OCI-LY7 (cell line): ENCODE data around the gene CHRNA3. TPM values are rescaled to one million over a fixed set of nuclear protein-coding genes. Genes with fewer than 3 reads are reported as not detected.

Experiments
- BruUV-seq: library from RNA; stranded (reverse); fragments of 400-500 nt; replicated peaks from 2 replicates; lab custom pipeline; 2021; lab: Mats Ljungman, UMichigan
- CTCF ChIA-PET: fragments of 300-600 bp; sonication (Branson Sonifier 250); formaldehyde crosslinking; loops from one replicate; lab custom pipeline; 2022; ENCODE audit warnings: antibody characterized with exemption; ENCODE audit not compliant: unreplicated experiment; lab: Charles Lee
- POLR2A ChIA-PET: fragments of 300-600 bp; sonication (Branson Sonifier 250); formaldehyde crosslinking; loops from one replicate; lab custom pipeline; 2022; ENCODE audit warnings: antibody characterized with exemption; lab: Charles Lee
- DNase-seq: peaks from one replicate; pipeline ENCODE4 v3.0.0-alpha.2; 2015; ENCODE audit warnings: low spot score
- H2AFZ ChIP-seq: fragments of 200-600 bp; sonication (generic), shearing (Covaris generic); 2 replicates; pipeline ENCODE4 v1.6.1; 2014; ENCODE audit warnings: mild to moderate bottlenecking, antibody characterized with exemption, low read length, moderate library complexity
- H3K27ac ChIP-seq: fragments of 200-600 bp; sonication (generic); 2 replicates; pipeline ENCODE4 v1.5.1; 2014; ENCODE audit warnings: mixed run types, low read depth, mild to moderate bottlenecking, moderate library complexity, low read length, inconsistent platforms; ENCODE audit not compliant: poor library complexity, severe bottlenecking
- H3K36me3 ChIP-seq: fragments of 200-600 bp; sonication (generic); 2 replicates; pipeline ENCODE4 v1.6.1; 2014; ENCODE audit warnings: mild to moderate bottlenecking, antibody characterized with exemption, low read length, moderate library complexity, mixed read lengths; ENCODE audit not compliant: insufficient read depth
- H3K4me1 ChIP-seq: fragments of 200-600 bp; sonication (generic); 2 replicates; pipeline ENCODE4 v1.5.1; 2014; ENCODE audit warnings: mild to moderate bottlenecking, low read length; ENCODE audit not compliant: insufficient read depth, poor library complexity, severe bottlenecking
- H3K4me2 ChIP-seq: fragments of 200-600 bp; sonication (generic); 2 replicates; pipeline ENCODE4 v1.6.1; 2014; ENCODE audit warnings: mild to moderate bottlenecking, low read length
- H3K4me3 ChIP-seq: fragments of 200-600 bp; sonication (generic); 2 replicates; pipeline ENCODE4 v1.5.1; 2014; ENCODE audit warnings: mild to moderate bottlenecking, low read depth, low read length; ENCODE audit not compliant: poor library complexity, severe bottlenecking
- H3K79me2 ChIP-seq: fragments of 200-600 bp; sonication (generic); 2 replicates; pipeline ENCODE4 v1.6.1; 2016; ENCODE audit warnings: low read depth, mild to moderate bottlenecking, low read length, moderate library complexity, mixed read lengths; ENCODE audit not compliant: insufficient read depth
- H3K9me2 ChIP-seq: fragments of 200-600 bp; sonication (generic); 2 replicates; pipeline ENCODE4 v1.6.1; 2016; ENCODE audit warnings: mild to moderate bottlenecking, low read length, mixed read lengths; ENCODE audit not compliant: insufficient read depth
- H3K9me3 ChIP-seq: fragments of 200-600 bp; sonication (generic); 2 replicates; pipeline ENCODE4 v1.6.1; 2014; ENCODE audit warnings: mild to moderate bottlenecking, mixed run types, low read length, mixed read lengths
- H4K20me1 ChIP-seq: fragments of 200-600 bp; sonication (generic); 2 replicates; pipeline ENCODE4 v1.6.1; 2014; ENCODE audit warnings: mild to moderate bottlenecking, antibody characterized with exemption, low read length, moderate library complexity, mixed read lengths; ENCODE audit not compliant: insufficient read depth
- CTCF ChIP-seq: fragments of 200-600 bp; sonication (generic); conservative IDR thresholded peaks from 2 replicates; pipeline ENCODE4 v1.5.1; 2014; ENCODE audit warnings: mild to moderate bottlenecking, antibody characterized with exemption, low read length, moderate library complexity, mixed read lengths
- EZH2phosphoT487 ChIP-seq: fragments of 200-600 bp; sonication (generic); IDR thresholded peaks from 2 replicates; pipeline ENCODE4 v1.6.1; 2018; ENCODE audit warnings: low read depth, borderline replicate concordance, mild to moderate bottlenecking, mixed run types, antibody characterized with exemption, low read length, moderate library complexity, mixed read lengths
- intact Hi-C: fragments of 100-400 bp; cut with micrococcal nuclease; formaldehyde crosslinking; loops from one replicate; pipeline ENCODE4 v1.10.0; 2022; ENCODE audit not compliant: unreplicated experiment
- total RNA-seq, 2 experiments: library from RNA; depleted of rRNA in 1 of 2; stranded (reverse); fragments of >200 nt in 1 of 2; shearing (Covaris generic) in 1 of 2; gene quantifications; 2 replicates each; pipeline ENCODE4 v1.2.3, GENCODE V29; 2014 to 2022

The CHRNA3 gene
- total RNA-seq, 2 experiments from 2014 or later: not detected

DNA sequence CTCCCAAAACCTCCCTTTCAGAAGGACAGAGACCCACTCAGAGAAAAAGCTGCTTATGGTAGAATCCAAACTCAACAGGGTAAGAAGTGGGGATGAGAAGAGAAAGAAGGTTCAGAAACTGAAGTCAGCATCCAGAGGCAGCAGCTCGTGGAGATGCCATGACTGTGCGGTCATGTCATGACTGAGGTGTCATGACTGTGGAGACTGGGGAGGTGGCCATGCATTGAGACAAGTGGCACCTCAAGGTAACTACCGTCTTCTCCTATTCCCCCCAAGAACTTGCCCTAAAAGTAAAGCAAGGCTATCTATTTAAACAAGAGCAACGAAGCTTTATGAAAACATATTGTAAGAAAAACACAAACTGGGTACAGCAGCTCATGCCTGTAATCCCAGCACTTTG, 15.1 kb downstream of the CHRNA3 start:
- no peaks in the 10 kb centered on the region for H4K20me1 ChIP-seq

DNA sequence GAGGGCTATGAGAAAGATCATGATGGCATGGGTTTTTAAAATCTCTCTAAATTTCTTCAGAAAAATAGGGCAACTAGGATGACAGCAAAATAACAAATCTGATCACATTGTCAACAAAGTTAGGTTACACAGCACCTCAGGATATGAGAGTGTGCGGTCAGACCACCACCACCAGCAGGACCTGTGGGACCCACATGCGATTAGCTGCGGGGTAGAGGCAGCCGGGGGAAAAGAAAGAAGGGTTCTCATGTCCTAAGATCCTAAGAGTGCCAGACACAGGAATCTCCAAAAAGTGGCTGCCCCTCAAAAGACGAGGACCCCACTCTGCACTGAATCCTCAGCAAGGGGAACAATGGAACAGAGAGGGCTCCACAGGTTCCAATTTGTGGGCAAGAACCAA, 15.6 kb downstream of the CHRNA3 start:
- TF ChIP-seq EZH2phosphoT487 (no peak), CTCF (no peak)
- CTCF ChIA-PET: no interaction called here
- POLR2A ChIA-PET: no interaction called here

More for the DNA sequence above, 15.1 kb downstream of the CHRNA3 start:
- H3K79me2 ChIP-seq: no peaks in the 10 kb centered on the region
- BruUV-seq: no TSS peak
- POLR2A ChIA-PET: no interaction called here
- H3K9me2 ChIP-seq: no peaks in the 10 kb centered on the region
- intact Hi-C loops: no loop called here
- no peaks in the 10 kb centered on the region for H3K4me1 ChIP-seq
- no peak overlapping the region for H3K27ac ChIP-seq
- no peak overlapping the region for H3K4me2 ChIP-seq
- no peaks in the 10 kb centered on the region for H3K36me3 ChIP-seq
- CTCF ChIA-PET: no interaction called here
- H3K9me3 ChIP-seq: no peaks in the 10 kb centered on the region
- no peak overlapping the region for H2AFZ ChIP-seq
- no peak for DNase-seq
- no peak overlapping the region for H3K4me3 ChIP-seq
- TF ChIP-seq EZH2phosphoT487 (no peak), CTCF (no peak)

DNA sequence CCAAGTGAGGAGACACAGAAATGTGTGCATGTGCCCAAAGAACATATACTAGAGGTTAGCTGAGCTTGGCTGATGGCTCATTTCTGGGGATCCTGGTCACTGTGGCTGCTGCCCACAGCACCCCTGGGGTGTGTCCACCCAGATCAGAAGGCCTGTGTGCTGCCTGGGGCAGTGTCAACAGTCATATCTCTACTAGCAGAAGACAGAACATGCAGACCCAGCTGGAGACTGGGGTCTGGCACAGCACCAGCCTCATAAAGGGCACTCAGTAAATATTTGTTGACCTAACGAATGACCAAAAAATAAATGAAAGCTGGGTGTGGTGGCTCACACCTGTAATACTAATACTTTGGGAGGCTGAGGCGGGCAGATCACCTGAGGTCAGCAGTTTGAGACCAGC, 16.4 kb downstream of the CHRNA3 start:
- Histone ChIP-seq H3K79me2 (no peaks in the 10 kb centered on the region), H3K9me3 (no peaks in the 10 kb centered on the region), H4K20me1 (no peaks in the 10 kb centered on the region), H3K36me3 (no peaks in the 10 kb centered on the region), H3K4me2 (no peak overlapping the region), H3K4me3 (no peak overlapping the region), H2AFZ (no peak overlapping the region), H3K9me2 (no peaks in the 10 kb centered on the region), H3K27ac (no peak overlapping the region), H3K4me1 (no peaks in the 10 kb centered on the region)
- TF ChIP-seq EZH2phosphoT487 (no peak), CTCF (no peak)
- intact Hi-C loops: no loop called here
- BruUV-seq: no TSS peak
- ChIA-PET CTCF (no interaction called here), POLR2A (no interaction called here)
- no peak for DNase-seq

More for the DNA sequence above, 15.6 kb downstream of the CHRNA3 start:
- Histone ChIP-seq H2AFZ (no peak overlapping the region), H3K27ac (no peak overlapping the region), H3K9me2 (no peaks in the 10 kb centered on the region), H3K9me3 (no peaks in the 10 kb centered on the region), H4K20me1 (no peaks in the 10 kb centered on the region), H3K4me1 (no peaks in the 10 kb centered on the region), H3K4me3 (no peak overlapping the region), H3K36me3 (no peaks in the 10 kb centered on the region), H3K4me2 (no peak overlapping the region), H3K79me2 (no peaks in the 10 kb centered on the region)
- BruUV-seq: no TSS peak
- DNase-seq: no peak
- intact Hi-C loops: no loop called here
